HepG2 (cell line): ENCODE data around the gene MCAM. TPM values are rescaled to one million over a fixed set of nuclear protein-coding genes. Genes with fewer than 3 reads are reported as not detected.

Source experiments
- CENPT ChIP-seq: sonication (generic); formaldehyde crosslinking; IDR thresholded peaks from 2 replicates; pipeline ENCODE4 v1.8.0; 2022; ENCODE audit warnings: low read depth, mild to moderate bottlenecking, moderate library complexity, missing genetic modification reagents
- EP300 ChIP-seq, 3 experiments: sonication (generic) in 1 of 3; formaldehyde crosslinking in 1 of 3; IDR thresholded peaks; 2 replicates each; pipeline versions ENCODE4 v1.5.1 to v1.6.1; 2011 to 2020; ENCODE audit warnings: low read depth in 2 of 3, low read length in 2 of 3, borderline replicate concordance in 1 of 3, improper control_type of control experiment in 1 of 3, mild to moderate bottlenecking in 1 of 3, missing genetic modification reagents in 1 of 3, moderate library complexity in 1 of 3
- FOXA1 ChIP-seq, 2 experiments: fragments of 450-650 bp in 1 of 2; sonication (generic) in 1 of 2; formaldehyde crosslinking in 1 of 2; IDR thresholded peaks; 2 replicates each; pipeline versions ENCODE4 v1.4.0 to v1.6.1; 2016 to 2020; ENCODE audit warnings: missing genetic modification reagents in 1 of 2
- FOXA3 ChIP-seq: IDR thresholded peaks from 2 replicates; pipeline ENCODE4 v1.6.1; 2016; ENCODE audit warnings: missing genetic modification reagents, missing compliant biosample characterization
- HNF4A ChIP-seq: sonication (generic); formaldehyde crosslinking; IDR thresholded peaks from 2 replicates; pipeline ENCODE4 v1.4.0; 2020; ENCODE audit warnings: missing genetic modification reagents
- KAT8 ChIP-seq: IDR thresholded peaks from 2 replicates; pipeline ENCODE4 v1.6.1; 2016; ENCODE audit warnings: missing genetic modification reagents, missing compliant biosample characterization
- MED8 ChIP-seq: sonication (generic); formaldehyde crosslinking; IDR thresholded peaks from 2 replicates; pipeline ENCODE4 v1.8.1; 2023; ENCODE audit warnings: mild to moderate bottlenecking, missing genetic modification reagents; ENCODE audit not compliant: insufficient replicate concordance
- MNT ChIP-seq: fragments of 450-650 bp; IDR thresholded peaks from 2 replicates; pipeline ENCODE4 v1.6.1; 2016
- MXI1 ChIP-seq: IDR thresholded peaks from 3 replicates; pipeline ENCODE4 v1.6.1; 2012; ENCODE audit warnings: low read depth, low read length, inconsistent platforms, borderline replicate concordance
- NFIC ChIP-seq: IDR thresholded peaks from 2 replicates; pipeline ENCODE4 v1.6.1; 2012; ENCODE audit warnings: mild to moderate bottlenecking, low read length, inconsistent platforms
- RXRB ChIP-seq: IDR thresholded peaks from 2 replicates; pipeline ENCODE4 v1.6.1; 2016; ENCODE audit warnings: borderline replicate concordance, missing genetic modification reagents, missing compliant biosample characterization
- SMAD1 ChIP-seq: sonication (generic); formaldehyde crosslinking; IDR thresholded peaks from 2 replicates; pipeline ENCODE4 v1.4.0; 2020; ENCODE audit warnings: missing genetic modification reagents, low read depth, mild to moderate bottlenecking, borderline replicate concordance
- SP5 ChIP-seq: IDR thresholded peaks from 2 replicates; pipeline ENCODE4 v1.6.1; 2016; ENCODE audit warnings: low read depth, borderline replicate concordance
- STAT5B ChIP-seq: sonication (generic); formaldehyde crosslinking; IDR thresholded peaks from 2 replicates; pipeline ENCODE4 v1.4.0; 2020; ENCODE audit warnings: missing genetic modification reagents
- THAP11 ChIP-seq: IDR thresholded peaks from 2 replicates; pipeline ENCODE4 v1.6.1; 2016; ENCODE audit warnings: missing biosample characterization, missing genetic modification reagents
- TMF1 ChIP-seq: sonication (generic); formaldehyde crosslinking; IDR thresholded peaks from 2 replicates; pipeline ENCODE4 v1.8.1; 2022; ENCODE audit warnings: low read depth, missing genetic modification reagents
- XRCC5 ChIP-seq: fragments of 200-400 bp; formaldehyde crosslinking; optimal IDR thresholded peaks from 2 replicates; pipeline ENCODE3; 2017; ENCODE audit warnings: mild to moderate bottlenecking, low read length
- ZFP41 ChIP-seq: sonication (generic); formaldehyde crosslinking; IDR thresholded peaks from 2 replicates; pipeline ENCODE4 v1.4.0; 2020; ENCODE audit warnings: mild to moderate bottlenecking, missing genetic modification reagents, borderline replicate concordance
- ZKSCAN8 ChIP-seq: IDR thresholded peaks from 2 replicates; pipeline ENCODE4 v1.6.1; 2016; ENCODE audit warnings: borderline replicate concordance, missing genetic modification reagents, missing compliant biosample characterization
- ZMAT3 ChIP-seq: sonication (generic); formaldehyde crosslinking; conservative IDR thresholded peaks from 2 replicates; pipeline ENCODE4 v1.7.0; 2021; ENCODE audit warnings: missing genetic modification reagents
- ZMYM3 ChIP-seq: sonication (generic); formaldehyde crosslinking; IDR thresholded peaks from 2 replicates; pipeline ENCODE4 v1.5.1; 2020; ENCODE audit warnings: mild to moderate bottlenecking, missing genetic modification reagents
- ZNF124 ChIP-seq: sonication (generic); formaldehyde crosslinking; IDR thresholded peaks from 2 replicates; pipeline ENCODE4 v1.4.0; 2020; ENCODE audit warnings: missing genetic modification reagents
- ZNF576 ChIP-seq: sonication (generic); formaldehyde crosslinking; IDR thresholded peaks from 2 replicates; pipeline ENCODE4 v1.4.0; 2020; ENCODE audit warnings: mild to moderate bottlenecking, missing genetic modification reagents
- ZNF629 ChIP-seq: sonication (generic); formaldehyde crosslinking; conservative IDR thresholded peaks from 2 replicates; pipeline ENCODE4 v1.5.0; 2020; ENCODE audit warnings: missing genetic modification reagents
- ZNF879 ChIP-seq: sonication (generic); formaldehyde crosslinking; IDR thresholded peaks from 2 replicates; pipeline ENCODE4 v1.8.1; 2023; ENCODE audit warnings: missing genetic modification reagents
- ZSCAN9 ChIP-seq: IDR thresholded peaks from 2 replicates; pipeline ENCODE4 v1.6.1; 2016; ENCODE audit warnings: borderline replicate concordance
- polyA plus RNA-seq, 8 experiments: library from polyadenylated mRNA; depleted of rRNA in 3 of 8; stranded (reverse) in 7 of 8; unstranded in 1 of 8; fragments of >200 nt; fragmentation: Illumina TruSeq in 4 of 8; extraction: Trizol in 4 of 8; gene quantifications; 2 replicates each; pipeline versions ENCODE4 v1.2.1 to v1.2.3, GENCODE V29; 2011 to 2016; ENCODE audit warnings: low read depth in 4 of 8, missing spikeins in 1 of 8, mixed read lengths in 1 of 8; ENCODE audit not compliant: insufficient read depth in 1 of 8
- total RNA-seq, 5 experiments: library from RNA; depleted of rRNA; stranded (reverse); fragments of >200 nt; fragmentation: Illumina TruSeq; extraction: Trizol; gene quantifications; 2 replicates each; pipeline ENCODE4 v1.2.3, GENCODE V29; 2016; ENCODE audit warnings: low read depth in 1 of 5
- TF ChIP-seq, protein P1 (sequence below): sonication (generic); formaldehyde crosslinking; IDR thresholded peaks from 2 replicates; pipeline ENCODE4 v1.5.1; 2020; ENCODE audit warnings: mild to moderate bottlenecking, missing genetic modification reagents, moderate library complexity

MCAM gene
- total and polyA plus RNA-seq, 2 of the 13 experiments (the other 11 are each of a cell fraction or from before 2014, with no cell fraction given): 12.1 to 15.2 TPM

- TF ChIP-seq ZNF124 (CRISPR knock-in tag) (no peak), MED8 (CRISPR knock-in tag) (no peak), EP300 (IDR thresholded peaks at IDR 0.05; ENCODE audit: low read depth in 2 of 2, low read length in 2 of 2) (peak in 1 of 2 experiments; percentile 27; a peak in 1 of 4 replicates), EP300 (CRISPR knock-in tag; IDR thresholded peaks at IDR 0.05; ENCODE audit: borderline replicate concordance) (no peak), ZMYM3 (CRISPR knock-in tag) (0 out of 2 replicates have a peak, but pooled peaks have one; percentile 14), THAP11 (peak; percentile 51; the same call in 1 of the 2 replicates), ZSCAN9 (CRISPR knock-in tag) (no peak), ZMAT3 (CRISPR knock-in tag) (no peak), ZKSCAN8 (CRISPR knock-in tag) (0 out of 2 replicates have a peak, but pooled peaks have one; percentile 29), MNT (peak; percentile 46), NFIC (no peak), ZFP41 (no peak), SP5 (CRISPR knock-in tag) (peak; percentile 70), TMF1 (CRISPR knock-in tag) (no peak), ZNF629 (no peak), CENPT (CRISPR knock-in tag) (no peak), FOXA1 (IDR thresholded peaks at IDR 0.05) (no peak), FOXA1 (CRISPR knock-in tag; IDR thresholded peaks at IDR 0.05) (peak; percentile 51), SMAD1 (CRISPR knock-in tag) (no peak), ZNF576 (CRISPR knock-in tag) (no peak), FOXA3 (CRISPR knock-in tag) (peak; percentile 32; the same call in 1 of the 2 replicates), XRCC5 (peak; percentile 77), RXRB (peak; percentile 46; the same call in 1 of the 2 replicates), HNF4A (peak; percentile 44), ZNF879 (CRISPR knock-in tag) (no peak), MXI1 (peak; percentile 82; the same call in 2 of the 3 replicates), KAT8 (CRISPR knock-in tag) (peak; percentile 56; the same call in 1 of the 2 replicates), STAT5B (CRISPR knock-in tag) (no peak)
- TF ChIP-seq, protein P1, sequence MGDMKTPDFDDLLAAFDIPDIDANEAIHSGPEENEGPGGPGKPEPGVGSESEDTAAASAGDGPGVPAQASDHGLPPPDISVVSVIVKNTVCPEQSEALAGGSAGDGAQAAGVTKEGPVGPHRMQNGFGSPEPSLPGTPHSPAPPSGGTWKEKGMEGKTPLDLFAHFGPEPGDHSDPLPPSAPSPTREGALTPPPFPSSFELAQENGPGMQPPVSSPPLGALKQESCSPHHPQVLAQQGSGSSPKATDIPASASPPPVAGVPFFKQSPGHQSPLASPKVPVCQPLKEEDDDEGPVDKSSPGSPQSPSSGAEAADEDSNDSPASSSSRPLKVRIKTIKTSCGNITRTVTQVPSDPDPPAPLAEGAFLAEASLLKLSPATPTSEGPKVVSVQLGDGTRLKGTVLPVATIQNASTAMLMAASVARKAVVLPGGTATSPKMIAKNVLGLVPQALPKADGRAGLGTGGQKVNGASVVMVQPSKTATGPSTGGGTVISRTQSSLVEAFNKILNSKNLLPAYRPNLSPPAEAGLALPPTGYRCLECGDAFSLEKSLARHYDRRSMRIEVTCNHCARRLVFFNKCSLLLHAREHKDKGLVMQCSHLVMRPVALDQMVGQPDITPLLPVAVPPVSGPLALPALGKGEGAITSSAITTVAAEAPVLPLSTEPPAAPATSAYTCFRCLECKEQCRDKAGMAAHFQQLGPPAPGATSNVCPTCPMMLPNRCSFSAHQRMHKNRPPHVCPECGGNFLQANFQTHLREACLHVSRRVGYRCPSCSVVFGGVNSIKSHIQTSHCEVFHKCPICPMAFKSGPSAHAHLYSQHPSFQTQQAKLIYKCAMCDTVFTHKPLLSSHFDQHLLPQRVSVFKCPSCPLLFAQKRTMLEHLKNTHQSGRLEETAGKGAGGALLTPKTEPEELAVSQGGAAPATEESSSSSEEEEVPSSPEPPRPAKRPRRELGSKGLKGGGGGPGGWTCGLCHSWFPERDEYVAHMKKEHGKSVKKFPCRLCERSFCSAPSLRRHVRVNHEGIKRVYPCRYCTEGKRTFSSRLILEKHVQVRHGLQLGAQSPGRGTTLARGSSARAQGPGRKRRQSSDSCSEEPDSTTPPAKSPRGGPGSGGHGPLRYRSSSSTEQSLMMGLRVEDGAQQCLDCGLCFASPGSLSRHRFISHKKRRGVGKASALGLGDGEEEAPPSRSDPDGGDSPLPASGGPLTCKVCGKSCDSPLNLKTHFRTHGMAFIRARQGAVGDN: no peak
Measured at GRCh38 chr11:119352857-119353260, 35.9 kb upstream of the MCAM start (continued).
